Prostate gland (tissue), 2 donors: ENCODE results near the gene MDK.

Experiments used
- POLR2A ChIP-seq: fragments of 450-650 bp; IDR thresholded peaks from one replicate; pipeline ENCODE4 v1.6.1; 2016; ENCODE audit warnings: antibody characterized with exemption, mild to moderate bottlenecking
- POLR2AphosphoS5 ChIP-seq: sonication (generic); formaldehyde crosslinking; IDR thresholded peaks from one replicate; pipeline ENCODE4 v1.6.1; 2017; ENCODE audit warnings: antibody characterized with exemption
- TF ChIP-seq, protein P1 (sequence below), 4 experiments: fragments of 200-600 bp in 2 of 4; fragments of 450-650 bp in 2 of 4; sonication (generic) in 2 of 4; IDR thresholded peaks; 1 replicate in 3 of 4; 2 replicates in 1 of 4; pipeline ENCODE4 v1.5.1; 2016 to 2019; ENCODE audit warnings: antibody characterized with exemption in 4 of 4, mild to moderate bottlenecking in 2 of 4, moderate library complexity in 2 of 4

DNA sequence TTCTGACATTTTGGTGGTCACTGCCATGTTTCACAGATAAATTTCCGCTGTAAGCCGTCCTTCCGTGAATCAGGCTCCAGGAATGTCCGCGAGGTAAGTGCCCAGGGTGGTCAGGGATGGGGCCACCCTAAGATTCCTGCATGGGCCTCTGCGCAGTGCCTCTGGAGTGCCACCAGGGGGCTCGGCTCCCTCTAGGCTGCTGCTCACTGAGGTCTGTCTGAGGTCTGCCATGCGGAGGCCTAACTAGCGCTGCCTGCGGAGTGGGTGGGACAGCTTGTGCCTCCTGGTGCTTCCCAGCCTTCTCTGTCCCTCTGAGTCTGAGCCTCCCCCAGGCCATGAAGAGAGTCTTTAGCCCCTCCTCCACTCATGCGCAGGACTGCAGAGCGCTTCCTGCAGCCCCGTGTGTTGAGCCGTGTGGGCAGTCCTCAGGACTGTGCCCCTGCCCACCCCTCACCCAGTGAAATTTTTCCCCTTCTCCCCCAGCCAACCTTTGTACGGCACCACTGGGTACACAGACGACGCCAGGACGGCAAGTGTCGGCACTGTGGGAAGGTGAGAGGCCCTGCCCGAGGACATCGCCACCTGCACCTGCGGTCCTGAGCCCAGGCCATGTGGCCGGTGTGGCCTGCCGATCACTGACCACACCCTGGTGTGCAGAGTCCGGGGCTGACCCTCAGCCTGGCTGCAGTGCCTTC lies 11.9 kb upstream of the MDK start:
- TF ChIP-seq, protein P1, sequence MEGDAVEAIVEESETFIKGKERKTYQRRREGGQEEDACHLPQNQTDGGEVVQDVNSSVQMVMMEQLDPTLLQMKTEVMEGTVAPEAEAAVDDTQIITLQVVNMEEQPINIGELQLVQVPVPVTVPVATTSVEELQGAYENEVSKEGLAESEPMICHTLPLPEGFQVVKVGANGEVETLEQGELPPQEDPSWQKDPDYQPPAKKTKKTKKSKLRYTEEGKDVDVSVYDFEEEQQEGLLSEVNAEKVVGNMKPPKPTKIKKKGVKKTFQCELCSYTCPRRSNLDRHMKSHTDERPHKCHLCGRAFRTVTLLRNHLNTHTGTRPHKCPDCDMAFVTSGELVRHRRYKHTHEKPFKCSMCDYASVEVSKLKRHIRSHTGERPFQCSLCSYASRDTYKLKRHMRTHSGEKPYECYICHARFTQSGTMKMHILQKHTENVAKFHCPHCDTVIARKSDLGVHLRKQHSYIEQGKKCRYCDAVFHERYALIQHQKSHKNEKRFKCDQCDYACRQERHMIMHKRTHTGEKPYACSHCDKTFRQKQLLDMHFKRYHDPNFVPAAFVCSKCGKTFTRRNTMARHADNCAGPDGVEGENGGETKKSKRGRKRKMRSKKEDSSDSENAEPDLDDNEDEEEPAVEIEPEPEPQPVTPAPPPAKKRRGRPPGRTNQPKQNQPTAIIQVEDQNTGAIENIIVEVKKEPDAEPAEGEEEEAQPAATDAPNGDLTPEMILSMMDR (IDR thresholded peaks at IDR 0.05) = peak; percentile 49 to 85 (median 58)
- TF ChIP-seq POLR2A (no peak), POLR2AphosphoS5 (no peak)
